B cell (primary cell): ENCODE results near the gene FERMT3. TPM values are rescaled to one million over a fixed set of nuclear protein-coding genes. Genes with fewer than 3 reads are reported as not detected.
A peak's percentile ranks its signal among the peaks of the same experiment; 100 is the strongest.
"Not testable (repeated sequence)": the region's sequence is repeated elsewhere in the genome, so short reads cannot be mapped to it uniquely, and the experiment has no call there.

Experiments
- ATAC-seq: fragments of 200-7000 bp; cut with Tn5 transposase; one replicate; pipeline ENCODE4 v1.10.0; 2021; ENCODE audit warnings: low read depth, mild to moderate bottlenecking, moderate number of reproducible peaks, moderate library complexity
- CTCF ChIA-PET: fragments of 350-600 bp; sonication (Branson Sonifier 250); formaldehyde crosslinking; loops from one replicate; lab custom pipeline; 2021; ENCODE audit warnings: antibody characterized with exemption, inconsistent platforms; lab: Charles Lee
- POLR2A ChIA-PET: fragments of 350-600 bp; sonication (Branson Sonifier 250); formaldehyde crosslinking; loops from one replicate; lab custom pipeline; 2021; ENCODE audit warnings: antibody characterized with exemption; lab: Charles Lee
- DNase-seq: peaks from one replicate; pipeline ENCODE4 v3.0.0; 2013
- H2AFZ ChIP-seq: 2 replicates; pipeline ENCODE4 v1.6.1; 2012; ENCODE audit warnings: mild to moderate bottlenecking, low read depth, low read length; ENCODE audit not compliant: insufficient read depth, poor library complexity, severe bottlenecking
- H3K27ac ChIP-seq, 2 donors: 1 replicate in 1 of 2; 2 replicates in 1 of 2; pipeline ENCODE4 v1.5.1; 2012 to 2013; ENCODE audit warnings: low read length in 2 of 2, mild to moderate bottlenecking in 2 of 2, moderate library complexity in 1 of 2
- H3K27me3 ChIP-seq, 4 experiments: fragments of 200-600 bp in 1 of 4; sonication (generic) in 1 of 4; replicated peaks in 1 of 4; 1 replicate in 2 of 4; 2 replicates in 2 of 4; pipeline versions ENCODE4 v1.6.1 to v1.7.0; 2013 to 2016; ENCODE audit warnings: low read length in 3 of 4, mild to moderate bottlenecking in 2 of 4, mixed read lengths in 1 of 4, moderate library complexity in 1 of 4; ENCODE audit not compliant: insufficient read depth in 4 of 4, control insufficient read depth in 3 of 4; ENCODE audit errors: control extremely low read depth in 1 of 4
- H3K36me3 ChIP-seq, 2 experiments: replicated peaks in 1 of 2; 1 replicate in 1 of 2; 2 replicates in 1 of 2; pipeline versions ENCODE4 v1.6.1 to v1.7.1; 2013; ENCODE audit warnings: low read length in 1 of 2; ENCODE audit not compliant: insufficient read depth in 2 of 2, control insufficient read depth in 1 of 2; ENCODE audit errors: control extremely low read depth in 1 of 2, extremely low read depth in 1 of 2
- H3K4me1 ChIP-seq, 2 donors: fragments of 200-600 bp in 1 of 2; sonication (generic) in 1 of 2; 1 replicate in 1 of 2; 2 replicates in 1 of 2; pipeline versions ENCODE4 v1.5.1 to v1.6.1; 2013 to 2017; ENCODE audit warnings: low read length in 2 of 2; ENCODE audit not compliant: control insufficient read depth in 2 of 2, insufficient read depth in 2 of 2
- H3K4me2 ChIP-seq: replicated peaks from 2 replicates; pipeline ENCODE3; 2012; ENCODE audit warnings: mild to moderate bottlenecking, low read depth, low read length; ENCODE audit not compliant: poor library complexity, severe bottlenecking
- H3K4me3 ChIP-seq, 5 experiments: fragments of 200-600 bp in 1 of 5; sonication (generic) in 1 of 5; 1 replicate in 3 of 5; 2 replicates in 2 of 5; pipeline versions ENCODE4 v1.5.1 to v1.7.0; 2011 to 2016; ENCODE audit warnings: low read length in 4 of 5, mild to moderate bottlenecking in 4 of 5, low read depth in 2 of 5, control low read depth in 1 of 5, moderate library complexity in 1 of 5; ENCODE audit not compliant: insufficient read depth in 1 of 5; ENCODE audit errors: control extremely low read depth in 1 of 5, extremely low read depth in 1 of 5
- H3K79me2 ChIP-seq: fragments of 200-600 bp; sonication (generic); one replicate; pipeline ENCODE4 v1.6.0; 2016; ENCODE audit warnings: low read length; ENCODE audit not compliant: control insufficient read depth, insufficient read depth
- H3K9ac ChIP-seq: fragments of 200-600 bp; sonication (generic); 2 replicates; pipeline ENCODE4 v1.6.1; 2017; ENCODE audit warnings: mild to moderate bottlenecking, low read length, moderate library complexity
- H3K9me3 ChIP-seq, 3 donors: one replicate each; pipeline versions ENCODE4 v1.6.1 to v1.7.1; 2013; ENCODE audit warnings: low read length in 2 of 3; ENCODE audit not compliant: control insufficient read depth in 2 of 3, insufficient read depth in 1 of 3; ENCODE audit errors: control extremely low read depth in 1 of 3
- H4K20me1 ChIP-seq: 2 replicates; pipeline ENCODE4 v1.6.0; 2012; ENCODE audit warnings: mild to moderate bottlenecking, low read length; ENCODE audit not compliant: insufficient read depth, control insufficient read depth, poor library complexity, severe bottlenecking
- H3K27ac Mint-ChIP-seq: one replicate; pipeline ENCODE4 v1.8.0; 2021; ENCODE audit warnings: mixed read lengths
- H3K27me3 Mint-ChIP-seq: one replicate; pipeline ENCODE4 v1.8.0; 2021; ENCODE audit warnings: mixed read lengths
- H3K4me1 Mint-ChIP-seq: one replicate; pipeline ENCODE4 v1.8.0; 2021; ENCODE audit warnings: mixed read lengths
- H3K4me3 Mint-ChIP-seq: one replicate; pipeline ENCODE4 v1.8.0; 2021; ENCODE audit warnings: mixed read lengths
- H3K9me3 Mint-ChIP-seq: one replicate; pipeline ENCODE4 v1.8.0; 2022; ENCODE audit warnings: mixed read lengths; ENCODE audit not compliant: insufficient read depth
- EZH2 ChIP-seq: IDR thresholded peaks from 2 replicates; pipeline ENCODE4 v1.6.1; 2012; ENCODE audit warnings: borderline replicate concordance, low read depth, mild to moderate bottlenecking, moderate library complexity, low read length; ENCODE audit not compliant: insufficient read depth, poor library complexity, severe bottlenecking
- WGBS: methylation state at CpG from one replicate; pipeline ENCODE4 v1.1.5; 2013; ENCODE audit warnings: missing lambda C conversion rate; ENCODE audit not compliant: insufficient coverage; 5-methylcytosine and 5-hydroxymethylcytosine counted together
- intact Hi-C: fragments of 100-400 bp; cut with micrococcal nuclease; formaldehyde crosslinking; loops from one replicate; pipeline ENCODE4 v1.10.0; 2022
- polyA plus RNA-seq: library from polyadenylated mRNA; depleted of rRNA; stranded (reverse); fragments of >200 nt; gene quantifications from 2 replicates; pipeline ENCODE4 v1.2.3, GENCODE V29; 2012
- total RNA-seq, 2 donors: library from RNA; stranded (reverse); fragments of 120-200 nt in 1 of 2; gene quantifications; 1 replicate in 1 of 2; 2 replicates in 1 of 2; pipeline versions ENCODE4 v1.2.3 to v1.2.4, GENCODE V29; 2013 to 2022
- TF ChIP-seq, protein P1 (sequence below): fragments of 200-600 bp; IDR thresholded peaks from one replicate; pipeline ENCODE4 v1.8.0; 2022; ENCODE audit warnings: antibody characterized with exemption, mild to moderate bottlenecking

The FERMT3 gene
- total and polyA plus RNA-seq, 2 donors (not counting 1 experiment from before 2014, with no cell fraction given) = 96.2 to 170 TPM

- Histone ChIP-seq H3K79me2 (peaks cover 9% of the 10 kb centered on the region), H3K4me1 (peaks cover 22 to 51% of the 10 kb centered on the region in 2 donors), H3K9ac (peak overlapping the region; percentile 53), H3K27ac (peak overlapping the region; percentile 53 to 79), H3K36me3 (peaks cover 0 to 11% of the 10 kb centered on the region in 2 experiments), H3K4me3 (peak overlapping the region; percentile 24 to 69 (median 62)), H4K20me1 (peaks cover 7% of the 10 kb centered on the region), H3K27me3 (no peaks in the 10 kb centered on the region), H3K4me2 (peak overlapping the region; percentile 79), H3K9me3 (no peaks in the 10 kb centered on the region), H2AFZ (peak overlapping the region; percentile 19)
- intact Hi-C loops = loop anchor here (1.0 kb wide), 3 partner anchors 20 to 60 kb away; partner anchors contain the start of genes GPR137, NUDT22, STIP1 and TRPT1
- WGBS = under 1% methylated on average over 45 of the region's 46 CpGs
- DNase-seq (peak; percentile 67), ATAC-seq (no peak)
- no peaks in the 10 kb centered on the region for H3K27me3 Mint-ChIP-seq
- CTCF ChIA-PET = interaction anchor here (0.7 to 10.4 kb wide), 14 partner anchors 13 to 109 kb away, joined by 3 to 141 read pairs (median 4); partner anchors contain the start of genes BAD, ESRRA, FERMT3 and NUDT22
- no peaks in the 10 kb centered on the region for H3K9me3 Mint-ChIP-seq
- H3K4me3 Mint-ChIP-seq = peak overlapping the region; percentile 90
- H3K4me1 Mint-ChIP-seq = peaks cover 38% of the 10 kb centered on the region
- TF ChIP-seq EZH2 = no peak
- TF ChIP-seq, protein P1, sequence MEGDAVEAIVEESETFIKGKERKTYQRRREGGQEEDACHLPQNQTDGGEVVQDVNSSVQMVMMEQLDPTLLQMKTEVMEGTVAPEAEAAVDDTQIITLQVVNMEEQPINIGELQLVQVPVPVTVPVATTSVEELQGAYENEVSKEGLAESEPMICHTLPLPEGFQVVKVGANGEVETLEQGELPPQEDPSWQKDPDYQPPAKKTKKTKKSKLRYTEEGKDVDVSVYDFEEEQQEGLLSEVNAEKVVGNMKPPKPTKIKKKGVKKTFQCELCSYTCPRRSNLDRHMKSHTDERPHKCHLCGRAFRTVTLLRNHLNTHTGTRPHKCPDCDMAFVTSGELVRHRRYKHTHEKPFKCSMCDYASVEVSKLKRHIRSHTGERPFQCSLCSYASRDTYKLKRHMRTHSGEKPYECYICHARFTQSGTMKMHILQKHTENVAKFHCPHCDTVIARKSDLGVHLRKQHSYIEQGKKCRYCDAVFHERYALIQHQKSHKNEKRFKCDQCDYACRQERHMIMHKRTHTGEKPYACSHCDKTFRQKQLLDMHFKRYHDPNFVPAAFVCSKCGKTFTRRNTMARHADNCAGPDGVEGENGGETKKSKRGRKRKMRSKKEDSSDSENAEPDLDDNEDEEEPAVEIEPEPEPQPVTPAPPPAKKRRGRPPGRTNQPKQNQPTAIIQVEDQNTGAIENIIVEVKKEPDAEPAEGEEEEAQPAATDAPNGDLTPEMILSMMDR = no peak
- POLR2A ChIA-PET = interaction anchor here (0.5 to 4.0 kb wide), 10 partner anchors 10 to 1648 kb away, joined by 3 to 37 read pairs (median 8); partner anchors contain the start of genes BAD, FERMT3, NUDT22 and PRDX5
- H3K27ac Mint-ChIP-seq = peak overlapping the region; percentile 91
Measured at GRCh38 chr11:64245797-64246620, 39.5 kb downstream of the FERMT3 start.

DNA sequence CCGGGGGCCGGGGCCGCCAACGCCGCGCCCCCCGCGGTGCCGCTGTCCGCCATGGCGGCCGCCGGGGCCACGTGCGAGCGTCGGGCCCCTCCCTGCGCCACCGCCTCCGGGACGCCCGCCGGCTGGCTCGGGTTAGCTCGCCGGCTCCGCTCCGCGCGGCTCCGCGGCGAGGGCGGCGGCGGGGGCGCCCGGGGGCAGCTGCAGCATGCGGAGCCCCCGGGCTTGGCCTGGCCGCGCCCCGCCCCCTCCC lies 40.0 kb downstream of the FERMT3 start:
- peak overlapping the region; percentile 80 for H3K9ac ChIP-seq
- H3K27me3 ChIP-seq, H4K20me1 ChIP-seq, H3K9me3 ChIP-seq, H3K9me3 Mint-ChIP-seq, H3K27me3 Mint-ChIP-seq, H3K27ac ChIP-seq, H3K79me2 ChIP-seq: not testable (repeated sequence)
- peaks cover 0 to 11% of the 10 kb centered on the region in 2 experiments for H3K36me3 ChIP-seq
- DNase-seq = peak; percentile 53
- H3K4me3 ChIP-seq = peak overlapping the region in 4 of 5 experiments; percentile 63 to 99 (median 83)
- H3K4me3 Mint-ChIP-seq = peak overlapping the region; percentile 89
- H3K4me2 ChIP-seq = peak overlapping the region; percentile 99
- peaks cover 36% of the 10 kb centered on the region for H3K4me1 Mint-ChIP-seq
- intact Hi-C loops = loop anchor here (1.0 kb wide), 3 partner anchors 20 to 60 kb away; partner anchors contain the start of genes GPR137, NUDT22, STIP1 and TRPT1
- POLR2A ChIA-PET = interaction anchor here (1.0 to 4.0 kb wide), 7 partner anchors 10 to 71 kb away, joined by 4 to 37 read pairs (median 8); partner anchors contain the start of genes BAD, FERMT3, NUDT22 and PRDX5
- CTCF ChIA-PET = interaction anchor here (0.9 to 10.4 kb wide), 10 partner anchors 14 to 71 kb away, joined by 3 to 141 read pairs (median 5); partner anchors contain the start of genes BAD, ESRRA, FERMT3 and PRDX5
- ATAC-seq = peak; percentile 3
- under 1% methylated on average over 40 of the region's 43 CpGs for WGBS
- H3K4me1 ChIP-seq = peaks cover 22 to 53% of the 10 kb centered on the region in 2 donors
- peak overlapping the region; percentile 83 for H2AFZ ChIP-seq
- H3K27ac Mint-ChIP-seq = peak overlapping the region; percentile 87
